DMS 273 (cell line): ENCODE results near the gene COQ7.

Source experiments
- DNase-seq: peaks from one replicate; lab custom pipeline; 2025; ENCODE audit not compliant: unreplicated experiment; lab: John Stamatoyannopoulos, UW

COQ7 gene

DNA sequence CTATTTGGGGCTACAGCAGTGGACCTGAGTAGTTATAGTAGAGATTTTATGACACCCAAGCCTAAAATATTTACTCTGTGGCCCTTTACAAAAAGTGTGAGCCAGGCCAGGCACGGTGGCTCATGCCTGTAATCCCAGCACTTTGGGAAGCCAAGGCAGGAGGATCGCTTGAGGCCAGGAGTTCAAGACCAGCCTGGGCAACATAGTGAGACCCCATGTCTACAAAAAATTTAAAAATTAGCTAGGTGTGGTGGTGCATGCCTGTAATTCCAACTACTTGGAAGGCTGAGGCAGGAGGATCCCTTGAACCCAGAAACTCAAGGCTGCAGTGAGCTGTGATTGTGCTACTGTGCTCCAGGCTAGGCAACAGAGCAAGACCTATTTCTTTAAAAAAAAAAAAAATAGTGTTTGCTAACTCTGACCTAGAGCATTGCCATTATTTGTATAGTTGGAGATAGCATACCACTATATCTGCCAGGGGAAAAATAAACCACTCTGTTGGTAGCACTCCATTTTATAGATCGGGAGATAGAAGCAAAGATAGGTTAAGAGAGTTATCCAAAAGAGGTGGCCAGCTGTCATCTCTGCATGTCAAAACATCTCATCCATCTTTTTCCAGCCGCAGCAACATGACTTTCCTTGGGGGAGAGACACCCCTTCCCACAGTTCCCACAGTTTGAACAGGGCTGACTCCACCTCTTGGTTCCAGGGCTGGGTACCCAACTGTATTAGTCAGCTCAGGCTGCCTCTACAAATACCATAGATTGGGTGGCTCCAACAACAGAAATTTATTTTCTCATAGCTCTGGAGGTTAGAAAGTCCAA, 43.3 kb downstream of the COQ7 start:
- DNase-seq, result no peak

GRCh38 chr16:19112099-19112407, 44.6 kb downstream of the COQ7 start:
- no peak for DNase-seq

GRCh38 chr16:19113577-19114358, 46.4 kb downstream of the COQ7 start, which contains the start of gene ITPRIPL2:
TSS of gene ITPRIPL2 (plus strand) at chr16:19113964. CDS start at chr16:19114462, 498 bp downstream.
- peak; percentile 87 for DNase-seq

- peak; percentile 45 for DNase-seq
Measured at GRCh38 chr16:19114359-19115147, 47.1 kb downstream of the COQ7 start.

DNA sequence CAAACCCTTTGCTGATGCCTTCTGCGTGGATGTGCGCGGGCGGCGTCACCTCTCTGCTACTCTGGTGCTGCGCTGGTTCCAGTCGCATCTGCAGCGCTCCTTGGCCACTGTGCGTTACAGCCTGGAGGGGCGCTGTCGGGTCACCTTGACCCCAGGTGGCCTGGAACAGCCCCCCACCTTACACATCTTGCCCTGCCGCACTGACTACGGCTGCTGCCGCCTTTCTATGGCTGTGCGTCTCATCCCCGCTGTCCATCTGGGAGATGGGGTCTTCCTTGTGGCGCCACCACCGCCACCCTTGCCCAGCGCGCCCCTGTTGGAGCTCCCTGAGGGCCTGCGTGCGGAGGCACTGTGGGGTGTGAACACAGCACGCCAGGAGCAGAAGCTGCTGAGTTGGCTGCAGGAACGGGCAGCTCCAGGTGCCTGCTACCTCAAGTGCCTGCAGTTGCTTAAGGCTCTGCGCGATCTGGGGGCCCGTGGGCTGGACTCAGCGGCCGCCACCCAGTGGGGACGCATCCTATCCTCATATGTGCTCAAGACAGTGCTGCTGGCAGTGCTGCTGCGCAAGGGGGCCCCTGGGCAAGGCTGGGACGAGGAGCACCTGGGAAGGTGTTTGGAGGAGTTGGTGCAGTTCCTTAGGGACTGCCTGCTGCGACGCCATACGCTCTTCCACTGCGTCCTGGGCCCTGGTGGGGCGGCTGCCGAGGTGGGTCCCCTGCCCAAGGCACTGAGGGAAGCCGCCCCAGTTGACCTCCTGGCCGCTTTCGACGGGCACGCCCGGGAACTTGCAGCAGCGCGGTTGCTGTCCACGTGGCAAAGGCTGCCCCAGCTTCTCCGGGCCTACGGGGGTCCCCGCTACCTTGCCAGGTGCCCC, 48.0 kb downstream of the COQ7 start:
- DNase-seq, result no peak

GRCh38 chr16:19116711-19117449, 49.5 kb downstream of the COQ7 start:
- DNase-seq, result no peak

- DNase-seq, result no peak
Measured at GRCh38 chr16:19118938-19119431, 51.6 kb downstream of the COQ7 start.

DNA sequence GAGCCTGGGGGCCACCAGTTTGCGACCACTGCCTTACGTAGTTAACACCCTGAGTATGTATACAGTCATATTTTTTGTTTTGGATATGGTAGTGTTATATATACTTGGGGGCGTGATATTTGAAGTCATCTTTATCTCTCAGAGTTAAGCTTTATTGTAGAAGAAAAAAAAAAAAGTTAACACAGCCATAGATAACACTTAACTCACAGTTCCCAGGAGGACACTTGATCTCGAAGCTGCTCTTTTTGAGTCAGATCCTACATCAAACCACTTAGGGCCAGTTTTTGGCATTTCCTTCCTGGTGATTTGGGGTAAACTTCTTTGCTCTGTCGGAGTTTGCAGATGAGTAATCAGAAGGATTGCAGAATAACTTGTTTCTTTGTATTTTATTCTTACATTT, 52.1 kb downstream of the COQ7 start:
- DNase-seq, result no peak

DNA sequence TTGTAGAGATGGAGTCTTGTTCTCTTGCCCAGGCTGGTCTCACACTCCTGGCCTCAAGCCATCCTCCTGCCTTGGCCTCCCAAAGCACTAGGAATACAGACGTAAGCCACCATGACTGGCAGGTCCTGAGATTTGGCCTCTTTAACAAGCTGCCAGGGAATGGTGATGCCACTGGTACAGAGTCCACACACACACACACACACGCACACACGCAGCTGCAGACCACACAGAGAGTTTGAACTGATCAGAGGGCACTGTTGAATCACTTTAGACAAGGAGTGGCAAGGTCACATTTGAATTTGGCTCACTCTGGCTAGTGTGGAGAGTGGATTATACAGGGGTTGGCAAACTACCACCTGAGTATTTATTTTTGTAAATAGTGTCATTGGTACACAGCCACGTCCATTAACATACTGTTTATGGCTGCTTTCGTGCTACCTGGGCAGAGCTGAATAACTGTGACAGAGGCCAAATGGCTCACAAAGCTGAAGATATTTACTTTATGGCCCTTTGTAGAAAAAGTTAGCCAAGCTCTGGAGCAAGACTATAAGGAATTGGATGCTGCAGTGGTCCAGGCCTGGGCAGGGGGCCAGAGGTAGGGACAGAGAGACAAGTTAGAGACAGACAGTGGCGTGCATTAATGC, 56.2 kb downstream of the COQ7 start:
- no peak for DNase-seq

DNA sequence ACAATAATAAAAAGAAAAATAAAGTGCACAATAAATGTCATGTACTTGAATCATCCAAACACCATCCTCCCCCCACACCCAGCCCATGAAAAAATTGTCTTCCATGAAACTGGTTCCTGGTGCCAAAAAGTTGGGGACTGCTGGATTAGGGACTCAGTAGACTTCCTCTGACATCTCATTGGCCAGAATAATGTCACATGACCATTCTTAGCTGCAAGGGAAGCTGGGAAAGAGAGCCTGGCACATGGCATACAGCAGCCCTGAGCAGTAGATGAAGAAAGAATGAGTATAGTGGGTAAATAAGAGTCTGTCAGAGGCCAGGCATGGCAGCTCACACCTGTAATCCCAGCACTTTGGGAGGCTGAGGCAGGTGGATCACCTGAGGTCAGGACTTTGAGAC, 58.9 kb downstream of the COQ7 start:
- DNase-seq, result peak; percentile 20

GRCh38 chr16:19127205-19127604, 59.8 kb downstream of the COQ7 start:
- no peak for DNase-seq

DNA sequence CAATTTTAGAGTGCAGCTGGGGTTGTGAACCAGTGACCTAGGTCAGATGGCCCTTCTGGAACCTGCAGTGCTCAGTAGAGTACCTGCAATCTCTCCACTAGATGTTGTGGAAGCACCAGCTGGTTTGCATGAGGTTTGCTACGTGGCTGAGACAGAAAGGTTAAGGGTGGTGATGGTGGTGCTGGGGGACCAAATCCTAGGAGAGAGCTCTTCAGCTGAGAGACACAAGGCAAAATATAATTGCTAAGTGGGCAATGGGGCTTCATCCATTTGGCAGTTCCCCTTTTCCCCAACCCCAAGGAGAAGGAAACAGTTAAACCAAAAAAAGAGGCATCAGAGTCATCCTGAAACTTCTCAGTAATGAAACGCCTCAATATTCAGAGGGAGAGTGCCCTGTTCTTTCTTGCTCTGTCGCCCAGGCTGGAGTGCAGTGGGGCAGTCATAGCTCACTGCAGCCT, 60.3 kb downstream of the COQ7 start:
- DNase-seq, result no peak

- DNase-seq, result peak; percentile 51
Measured at GRCh38 chr16:19128454-19129200, 61.2 kb downstream of the COQ7 start.
